Measurements from ENCODE around the gene NTRK1. TPM values are rescaled to one million over a fixed set of nuclear protein-coding genes. Genes with fewer than 3 reads are reported as not detected.

The NTRK1 gene
- total and polyA plus RNA-seq, 2 of the 4 experiments (the other 2 are of a cell fraction), result not detected

GRCh38 chr1:156813298-156813697, 47.4 kb upstream of the NTRK1 start:
- in situ Hi-C loops (cut with MboI; ENCODE audit: low sequenced_read_pairs) (no loop called here), intact Hi-C loops (cut with micrococcal nuclease) (no loop called here), dilution Hi-C loops (cut with HindIII; ENCODE audit: low sequenced_read_pairs, unreplicated experiment) (no loop called here)
- H2AFZ ChIP-seq (replicated peaks; ENCODE audit: low read length, poor library complexity), result peak overlapping the region; percentile 92
- ChIA-PET POLR2A (ENCODE audit: unreplicated experiment) (no interaction called here), CTCF (interaction anchor here (1.2 kb wide), 1 partner anchor 9 kb away, joined by 6 read pairs; no protein-coding TSS in a partner anchor)
- DNase-seq (no peak), ATAC-seq (ENCODE audit: low read depth) (no peak)
- no peak overlapping the region for H4K91ac ChIP-seq (ENCODE audit: insufficient read depth, low read depth, low read length)
- peak overlapping the region; percentile 75 for H2AK9ac ChIP-seq (replicated peaks; ENCODE audit: low read depth, low read length, poor library complexity)
- BruUV-seq (replicated peaks), result no TSS peak
- H3K56ac ChIP-seq (ENCODE audit: extremely low read depth, insufficient read depth, low read length), result no peak overlapping the region
- H3K9me3 ChIP-seq (ENCODE audit: control insufficient read depth, insufficient read depth, low read length), result no peaks in the 10 kb centered on the region
- no peak overlapping the region for H2BK120ac ChIP-seq (ENCODE audit: low read depth, low read length)
- TF ChIP-seq CHD1 (IDR thresholded peaks at IDR 0.05; ENCODE audit: low read depth, low read length), result no peak
- no peak for TF ChIP-seq POLR2A (IDR thresholded peaks at IDR 0.05; ENCODE audit: low read depth, low read length)
- TF ChIP-seq, protein P1, sequence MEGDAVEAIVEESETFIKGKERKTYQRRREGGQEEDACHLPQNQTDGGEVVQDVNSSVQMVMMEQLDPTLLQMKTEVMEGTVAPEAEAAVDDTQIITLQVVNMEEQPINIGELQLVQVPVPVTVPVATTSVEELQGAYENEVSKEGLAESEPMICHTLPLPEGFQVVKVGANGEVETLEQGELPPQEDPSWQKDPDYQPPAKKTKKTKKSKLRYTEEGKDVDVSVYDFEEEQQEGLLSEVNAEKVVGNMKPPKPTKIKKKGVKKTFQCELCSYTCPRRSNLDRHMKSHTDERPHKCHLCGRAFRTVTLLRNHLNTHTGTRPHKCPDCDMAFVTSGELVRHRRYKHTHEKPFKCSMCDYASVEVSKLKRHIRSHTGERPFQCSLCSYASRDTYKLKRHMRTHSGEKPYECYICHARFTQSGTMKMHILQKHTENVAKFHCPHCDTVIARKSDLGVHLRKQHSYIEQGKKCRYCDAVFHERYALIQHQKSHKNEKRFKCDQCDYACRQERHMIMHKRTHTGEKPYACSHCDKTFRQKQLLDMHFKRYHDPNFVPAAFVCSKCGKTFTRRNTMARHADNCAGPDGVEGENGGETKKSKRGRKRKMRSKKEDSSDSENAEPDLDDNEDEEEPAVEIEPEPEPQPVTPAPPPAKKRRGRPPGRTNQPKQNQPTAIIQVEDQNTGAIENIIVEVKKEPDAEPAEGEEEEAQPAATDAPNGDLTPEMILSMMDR (conservative IDR thresholded peaks at IDR 0.05; ENCODE audit: low read depth, low read length), result no peak
- no peak for TF ChIP-seq RCOR1 (IDR thresholded peaks at IDR 0.05; ENCODE audit: insufficient replicate concordance, low read length)
- TF ChIP-seq RFX5 (IDR thresholded peaks at IDR 0.05; ENCODE audit: low read depth, low read length), result no peak
- no peak for TF ChIP-seq MAZ (IDR thresholded peaks at IDR 0.05; ENCODE audit: borderline replicate concordance, low read depth, low read length)
- no peak for TF ChIP-seq CEBPB (IDR thresholded peaks at IDR 0.05; ENCODE audit: low read depth, low read length)
- no peak for TF ChIP-seq RAD21 (IDR thresholded peaks at IDR 0.05; ENCODE audit: low read length)
- no peak for TF ChIP-seq BHLHE40 (IDR thresholded peaks at IDR 0.05; ENCODE audit: low read depth, low read length)
- TF ChIP-seq FOS (IDR thresholded peaks at IDR 0.05; ENCODE audit: low read depth, low read length), result no peak
- no peak for TF ChIP-seq USF2 (IDR thresholded peaks at IDR 0.05; ENCODE audit: low read depth, low read length)
- WGBS, 2 experiments (ENCODE audit: extremely low coverage in 2 of 2, insufficient read length in 1 of 2), result 60% methylated on average over 1 of the region's 10 CpGs; no CpG with 5 or more reads in 1 of the 2 experiments
- H3K79me1 ChIP-seq (ENCODE audit: low read depth in 1 of 2, low read length in 2 of 2), result no peaks in the 10 kb centered on the region
- no peak overlapping the region for H3K9ac ChIP-seq (ENCODE audit: low read depth, low read length)
- H3K36me3 ChIP-seq (ENCODE audit: control insufficient read depth, insufficient read depth, low read length), result no peaks in the 10 kb centered on the region
- no peak overlapping the region; the same call in 1 of the 2 replicates for H3K4me2 ChIP-seq (ENCODE audit: low read depth, low read length)
- peaks cover 43% of the 10 kb centered on the region for H3K27me3 ChIP-seq (ENCODE audit: control insufficient read depth, insufficient read depth, low read length)
- H4K8ac ChIP-seq (ENCODE audit: low read depth in 2 of 2, low read length in 2 of 2), result no peak overlapping the region
- H2BK5ac ChIP-seq (ENCODE audit: low read depth, low read length, poor library complexity, severe bottlenecking), result no peak overlapping the region
- H4K5ac ChIP-seq (ENCODE audit: low read depth, low read length), result no peak overlapping the region
- no peak overlapping the region for H3K4me3 ChIP-seq (ENCODE audit: insufficient read depth, low read depth, low read length)
- no peak overlapping the region for H2BK20ac ChIP-seq (ENCODE audit: low read depth, low read length)
- H4K20me1 ChIP-seq (ENCODE audit: insufficient read depth, low read length), result no peaks in the 10 kb centered on the region; the same call in 1 of the 2 replicates
- peak overlapping the region; percentile 34; the same call in 1 of the 2 replicates for H2AK5ac ChIP-seq (ENCODE audit: low read depth, low read length)
- no peak overlapping the region for H2BK15ac ChIP-seq (ENCODE audit: low read depth, low read length)
- H3K27ac ChIP-seq (ENCODE audit: insufficient read depth, low read length), result no peak overlapping the region
- 0 out of 2 replicates have a peak overlapping the region, but pooled peaks have one; percentile 4 for H3K23ac ChIP-seq (ENCODE audit: low read depth, low read length)
- H3K9me1 ChIP-seq (ENCODE audit: insufficient read depth, low read length), result no peaks in the 10 kb centered on the region; the same call in 1 of the 2 replicates
- H3K4ac ChIP-seq (ENCODE audit: low read depth, low read length), result no peak overlapping the region
- no peak overlapping the region for H3K18ac ChIP-seq (ENCODE audit: low read depth, low read length)
- H3K4me1 ChIP-seq (ENCODE audit: control insufficient read depth, insufficient read depth, low read length), result peaks cover 14% of the 10 kb centered on the region
- H3K14ac ChIP-seq (replicated peaks; ENCODE audit: low read depth, low read length), result no peak overlapping the region
